Fibroblast of skin of left biceps (primary cell): Measurements from ENCODE around the gene B4GALT2.

Experiments
- DNase-seq, 2 experiments: peaks; one replicate each; pipeline ENCODE4 v3.0.0-alpha.2; 2013; ENCODE audit warnings: low read depth in 2 of 2

B4GALT2 gene

DNA sequence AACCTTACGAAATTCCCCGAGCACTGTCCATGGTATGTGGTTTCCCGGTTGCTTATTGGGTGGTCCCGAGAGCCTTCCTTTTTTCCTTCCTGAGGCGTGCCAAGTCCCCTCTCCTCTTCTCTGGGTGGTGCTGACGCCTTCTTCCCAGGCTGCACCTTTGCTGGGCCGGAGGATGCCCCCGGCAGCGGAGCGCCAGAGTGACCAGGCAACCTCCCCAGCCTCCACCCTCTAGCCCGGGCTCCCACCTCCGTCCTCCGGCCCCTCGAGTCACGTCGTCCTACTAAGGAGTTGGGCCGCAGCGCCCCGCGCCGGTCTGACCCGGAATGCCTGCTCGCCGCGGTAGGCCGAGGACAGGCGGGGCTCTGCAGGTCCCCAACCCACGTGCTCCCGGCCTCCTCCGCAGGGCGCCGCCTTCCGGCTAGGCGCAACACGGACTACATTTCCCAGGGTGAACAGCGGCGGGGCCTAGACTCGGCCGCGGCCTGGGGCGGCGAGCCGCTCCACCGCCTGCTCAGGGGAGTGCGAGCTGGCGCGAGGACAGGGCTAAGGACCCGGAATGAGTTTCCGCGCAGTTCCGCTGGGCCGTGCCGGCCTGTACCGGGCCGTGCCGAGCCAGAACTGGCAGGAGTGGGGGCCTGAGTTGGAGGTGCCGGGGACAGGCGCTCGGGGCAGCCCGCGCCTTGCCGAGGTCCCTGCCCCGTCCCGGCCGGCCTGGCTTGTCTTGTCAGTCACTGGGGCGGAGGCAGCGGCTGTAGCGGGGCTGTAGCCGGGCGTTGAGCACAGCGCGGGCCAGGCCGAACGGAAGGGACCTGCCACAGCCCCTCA lies 32.6 kb upstream of the B4GALT2 start, which contains the start of gene IPO13:
Gene IPO13 (plus strand): TSS at position 715 of the 825 bp plus-strand sequence. CDS start 651 bp downstream, outside the sequence.
- peak; percentile 78 to 80 for DNase-seq

DNA sequence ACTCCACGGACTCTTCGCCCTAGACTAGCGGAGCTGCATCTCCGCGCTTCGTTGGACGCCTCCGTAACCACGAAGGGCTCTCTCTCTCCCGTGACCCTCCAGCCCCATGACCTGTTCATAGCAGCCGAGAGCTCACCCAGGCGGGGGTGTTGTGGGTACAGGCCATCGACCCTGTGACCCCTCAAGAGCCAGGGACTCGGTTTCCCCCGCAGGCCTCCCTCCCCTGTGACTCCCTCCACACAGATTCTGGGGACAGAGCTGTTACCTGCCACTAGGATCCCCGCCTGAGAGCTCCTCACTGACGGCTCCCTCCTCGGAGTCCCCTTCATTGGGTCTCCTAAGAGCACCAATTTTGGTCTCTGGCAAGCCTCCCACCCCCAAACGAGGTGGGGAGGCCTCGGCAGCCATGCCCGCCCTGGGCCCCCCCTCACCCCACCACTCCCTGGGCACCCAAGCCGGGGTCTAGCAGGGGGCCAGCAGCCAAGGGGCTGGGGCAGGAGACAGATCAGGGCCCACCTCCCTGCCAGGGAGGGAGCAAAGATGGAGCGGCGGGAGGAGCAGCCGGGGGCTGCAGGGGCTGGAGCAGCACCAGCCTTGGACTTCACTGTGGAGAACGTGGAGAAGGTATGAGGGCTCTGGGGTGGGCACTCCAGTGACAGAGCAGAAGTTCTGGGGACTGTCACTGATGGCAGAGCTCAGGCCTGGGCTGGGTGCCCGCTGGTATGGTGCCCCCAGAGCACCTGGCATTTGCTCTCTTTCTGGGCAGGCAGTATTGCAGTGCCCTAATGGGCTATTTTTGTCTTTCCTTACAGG lies 31.7 kb upstream of the B4GALT2 start:
- no peak for DNase-seq

- DNase-seq, result no peak
Measured at GRCh38 chr1:43947874-43948437, 31.1 kb upstream of the B4GALT2 start.

- no peak for DNase-seq
Measured at GRCh38 chr1:43949678-43950077, 29.3 kb upstream of the B4GALT2 start.

- DNase-seq, result no peak
Measured at GRCh38 chr1:43951021-43951985, 27.7 kb upstream of the B4GALT2 start.

GRCh38 chr1:43952731-43953346 lies 26.2 kb upstream of the B4GALT2 start:
- DNase-seq, result no peak

DNA sequence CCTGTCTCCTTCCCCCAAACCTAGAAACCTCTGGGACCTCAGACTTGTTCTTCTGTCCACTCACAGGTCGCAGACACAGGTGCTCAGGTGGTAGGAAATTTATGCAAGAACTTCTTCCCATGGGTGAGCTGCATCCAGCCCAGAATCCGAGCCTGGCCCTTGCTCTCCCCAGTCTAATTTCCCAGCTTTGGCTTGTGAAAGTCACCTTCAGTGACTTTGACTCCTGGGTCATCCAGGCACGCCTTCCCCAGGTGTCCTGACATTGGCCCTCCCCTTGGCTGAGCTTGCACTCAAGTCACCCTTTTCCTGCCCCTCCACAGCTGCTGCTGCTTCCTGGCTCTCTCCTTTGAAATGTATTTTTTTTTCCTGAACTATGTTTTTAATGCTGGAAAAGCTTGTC lies 25.6 kb upstream of the B4GALT2 start:
- no peak for DNase-seq

- no peak for DNase-seq
Measured at GRCh38 chr1:43954036-43954435, 25.0 kb upstream of the B4GALT2 start.

GRCh38 chr1:43956234-43956633 lies 22.8 kb upstream of the B4GALT2 start:
- DNase-seq, result no peak

- DNase-seq, result no peak
Measured at GRCh38 chr1:43957407-43958040, 21.5 kb upstream of the B4GALT2 start.

GRCh38 chr1:43958351-43959255 lies 20.4 kb upstream of the B4GALT2 start:
- DNase-seq, result no peak

DNA sequence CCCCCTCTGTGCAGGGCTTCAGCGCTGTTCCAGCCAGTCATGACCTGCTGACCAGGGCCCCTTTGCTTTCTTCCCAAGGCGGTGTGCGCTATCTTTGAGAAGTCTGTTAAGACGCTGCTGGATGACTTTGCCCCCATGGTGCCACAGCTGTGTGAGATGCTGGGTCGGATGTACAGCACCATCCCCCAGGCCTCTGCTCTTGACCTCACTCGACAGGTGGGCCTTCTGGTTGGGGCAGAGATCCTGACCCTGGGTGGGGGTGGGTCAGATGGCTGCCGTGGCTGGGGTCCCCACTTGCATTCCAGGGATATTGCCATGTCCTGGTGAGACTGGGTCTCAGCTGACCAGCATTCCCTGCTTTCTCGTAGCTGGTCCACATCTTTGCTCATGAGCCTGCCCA lies 18.2 kb upstream of the B4GALT2 start:
- DNase-seq, result no peak

DNA sequence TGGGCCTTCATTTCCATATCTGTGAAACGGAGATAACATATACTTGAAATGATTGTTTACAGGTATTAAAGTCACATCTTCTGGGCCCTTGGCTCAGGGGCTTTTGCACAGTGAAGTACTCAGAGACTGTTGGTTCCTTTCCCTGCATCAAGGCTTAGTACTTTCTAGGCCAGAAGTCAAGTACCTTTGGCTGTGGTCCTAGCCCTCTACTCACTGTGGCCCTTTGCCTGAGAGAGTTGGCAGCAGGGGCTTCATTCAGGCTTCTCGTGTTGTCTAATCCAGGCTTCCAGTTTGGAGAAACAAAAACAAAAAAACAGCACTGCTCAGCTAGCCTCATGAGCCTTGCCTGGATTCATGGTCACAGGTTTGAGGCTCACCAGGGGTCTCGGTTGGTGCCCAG lies 17.3 kb upstream of the B4GALT2 start:
- DNase-seq, result no peak

GRCh38 chr1:43962324-43962723 lies 16.7 kb upstream of the B4GALT2 start:
- no peak for DNase-seq

DNA sequence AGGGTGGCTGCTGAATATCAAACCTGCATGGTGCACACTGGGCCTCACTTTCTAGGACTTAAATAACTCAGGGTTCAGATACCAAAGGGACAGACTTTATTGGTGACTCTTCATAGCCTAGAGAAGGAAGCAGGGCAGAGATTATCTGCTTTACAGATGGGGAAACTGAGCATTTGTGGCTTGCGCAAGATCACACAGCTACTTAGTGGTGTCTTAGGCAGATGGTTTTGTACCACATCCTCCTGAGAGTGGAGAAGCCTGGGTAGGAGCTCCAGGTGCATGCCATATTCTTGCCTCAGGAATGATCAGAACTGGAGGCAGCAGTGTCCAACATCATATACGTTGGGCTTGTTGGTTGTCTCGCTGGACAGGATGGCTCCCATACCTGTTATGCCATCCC lies 16.0 kb upstream of the B4GALT2 start:
- DNase-seq, result no peak

GRCh38 chr1:43963890-43964289 lies 15.1 kb upstream of the B4GALT2 start:
- DNase-seq, result no peak

DNA sequence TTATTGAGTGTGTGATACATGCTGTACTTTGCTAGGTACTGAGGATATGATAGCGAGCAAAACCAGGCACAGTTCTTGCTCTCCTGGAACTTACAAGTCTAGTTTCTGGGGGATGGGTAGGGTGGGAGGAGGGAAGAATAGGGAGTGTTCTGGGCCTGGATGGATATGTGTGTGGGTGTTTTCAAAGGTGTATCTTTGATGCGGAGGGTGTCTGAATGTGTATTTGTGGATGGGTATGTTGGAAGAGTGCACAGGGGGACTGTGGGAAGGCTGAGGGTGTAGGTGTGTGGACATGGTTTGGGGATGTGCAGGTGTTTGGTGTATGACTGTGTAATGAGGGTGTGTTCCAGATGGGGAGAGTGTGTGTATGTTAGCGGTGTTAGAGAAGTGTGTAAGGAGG lies 13.7 kb upstream of the B4GALT2 start:
- DNase-seq, result no peak

DNA sequence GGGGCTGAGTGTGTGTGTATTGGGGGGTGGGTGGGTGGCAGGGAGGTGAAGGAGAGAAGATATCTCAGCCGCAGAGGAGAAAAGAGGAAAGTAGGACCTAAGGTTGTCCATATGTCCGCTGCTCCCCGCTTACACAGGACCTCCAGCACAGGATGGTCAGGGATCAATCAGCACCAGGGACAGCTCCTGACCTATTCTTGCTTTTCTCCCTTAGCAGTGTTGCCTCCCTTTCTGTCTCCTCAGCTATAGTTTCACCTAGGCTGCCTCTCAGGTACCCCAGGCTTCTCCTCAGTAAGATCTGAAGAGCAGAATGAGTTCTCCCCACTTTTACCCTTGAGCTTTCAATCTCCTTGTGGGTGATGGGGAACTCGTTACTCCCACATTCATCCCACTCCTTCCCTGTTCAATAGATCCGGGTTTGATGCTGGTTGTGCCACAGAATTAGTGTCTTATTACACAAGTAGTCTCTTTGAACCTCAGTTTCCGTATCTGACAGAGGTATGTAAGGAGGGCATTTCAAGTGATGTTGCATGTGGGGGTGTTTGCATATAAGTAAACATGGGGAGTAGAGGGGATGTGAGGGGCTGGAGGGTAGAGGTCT lies 10.6 kb upstream of the B4GALT2 start:
- DNase-seq, result no peak

DNA sequence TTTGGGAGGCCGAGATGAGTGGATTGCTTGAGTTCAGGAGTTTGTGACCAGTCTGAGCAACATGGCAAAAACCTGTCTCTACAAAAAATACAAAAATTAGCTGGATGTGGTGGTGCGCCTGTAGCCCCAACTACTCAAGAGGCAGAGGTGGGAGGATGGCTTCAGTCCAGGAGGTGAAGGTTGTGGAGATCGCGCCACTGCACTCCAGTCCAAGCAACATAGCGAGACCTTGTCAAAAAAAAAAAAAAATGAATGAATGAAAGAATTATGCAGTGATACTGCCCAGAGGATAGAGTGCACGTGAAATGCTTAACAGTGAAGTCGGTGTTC lies 9.6 kb upstream of the B4GALT2 start:
- no peak for DNase-seq
